ENCODE data around the gene FXYD5.
A peak's percentile ranks its signal among the peaks of the same experiment; 100 is the strongest.
"Not testable (repeated sequence)": the region's sequence is repeated elsewhere in the genome, so short reads cannot be mapped to it uniquely, and the experiment has no call there.

The FXYD5 gene

GRCh38 chr19:35194012-35194984 is 39.8 kb downstream of the FXYD5 start:
- TF ChIP-seq L3MBTL2 (conservative IDR thresholded peaks at IDR 0.05) (no peak), FOXA1 (IDR thresholded peaks at IDR 0.05) (no peak), NFRKB (IDR thresholded peaks at IDR 0.05) (no peak), HDGF (IDR thresholded peaks at IDR 0.05; ENCODE audit: borderline replicate concordance) (no peak), TARDBP (IDR thresholded peaks at IDR 0.05) (no peak), ARNT (IDR thresholded peaks at IDR 0.05) (no peak), CTBP1 (IDR thresholded peaks at IDR 0.05; ENCODE audit: borderline replicate concordance) (no peak), SUZ12 (IDR thresholded peaks at IDR 0.05) (no peak), FOXK2 (IDR thresholded peaks at IDR 0.05) (no peak), LEF1 (IDR thresholded peaks at IDR 0.05; ENCODE audit: borderline replicate concordance) (no peak), ELF4 (IDR thresholded peaks at IDR 0.05) (no peak), FOXM1 (IDR thresholded peaks at IDR 0.05; ENCODE audit: borderline replicate concordance) (no peak)
- DNase-seq (ENCODE audit: extremely low spot score), result no peak
- CTCF ChIA-PET, result no interaction called here
- POLR2A ChIA-PET, result no interaction called here

GRCh38 chr19:35195830-35196229 is 41.3 kb downstream of the FXYD5 start:
- ChIA-PET CTCF (no interaction called here), POLR2A (no interaction called here)
- no peak for DNase-seq (ENCODE audit: extremely low spot score)
- TF ChIP-seq FOXK2 (IDR thresholded peaks at IDR 0.05), result no peak
- TF ChIP-seq L3MBTL2 (conservative IDR thresholded peaks at IDR 0.05), result no peak
- no peak for TF ChIP-seq BHLHE40 (IDR thresholded peaks at IDR 0.05; ENCODE audit: borderline replicate concordance)
- TF ChIP-seq ELF4 (IDR thresholded peaks at IDR 0.05), result no peak
- TF ChIP-seq ARNT (IDR thresholded peaks at IDR 0.05), result no peak
- no peak for TF ChIP-seq SP1 (IDR thresholded peaks at IDR 0.05)
- no peak for TF ChIP-seq FOXM1 (IDR thresholded peaks at IDR 0.05; ENCODE audit: borderline replicate concordance)
- TF ChIP-seq FOXA1 (IDR thresholded peaks at IDR 0.05), result no peak
- TF ChIP-seq PKNOX1 (IDR thresholded peaks at IDR 0.05), result no peak
- no peak for TF ChIP-seq ZNF384 (IDR thresholded peaks at IDR 0.05)
- no peak for TF ChIP-seq TARDBP (IDR thresholded peaks at IDR 0.05)
- no peak for TF ChIP-seq HDGF (IDR thresholded peaks at IDR 0.05; ENCODE audit: borderline replicate concordance)

- POLR2A ChIA-PET; DNase-seq (ENCODE audit: extremely low spot score): not testable (repeated sequence)
Measured at GRCh38 chr19:35196861-35197260, 42.3 kb downstream of the FXYD5 start.

GRCh38 chr19:35199481-35199880 is 44.9 kb downstream of the FXYD5 start:
- DNase-seq (ENCODE audit: extremely low spot score), result no peak
- TF ChIP-seq SP1 (IDR thresholded peaks at IDR 0.05), result no peak
- CTCF ChIA-PET, result no interaction called here
- POLR2A ChIA-PET, result no interaction called here

More at GRCh38 chr19:35196861-35197260, 42.3 kb downstream of the FXYD5 start:
- CTCF ChIA-PET, result not testable (repeated sequence)

- TF ChIP-seq PKNOX1 (IDR thresholded peaks at IDR 0.05) (peak; percentile 75), LEF1 (IDR thresholded peaks at IDR 0.05; ENCODE audit: borderline replicate concordance) (no peak), L3MBTL2 (conservative IDR thresholded peaks at IDR 0.05) (no peak)
- ChIA-PET POLR2A (no interaction called here), CTCF (no interaction called here)
- no peak for DNase-seq (ENCODE audit: extremely low spot score)
Measured at GRCh38 chr19:35202722-35203688, 48.5 kb downstream of the FXYD5 start.

- ChIA-PET CTCF (no interaction called here), POLR2A (interaction anchor here (0.9 kb wide), 1 partner anchor 61 kb away, joined by 3 read pairs; no protein-coding TSS in a partner anchor)
- DNase-seq (ENCODE audit: extremely low spot score), result no peak
- no peak for TF ChIP-seq FOXK2 (IDR thresholded peaks at IDR 0.05)
- TF ChIP-seq PKNOX1 (IDR thresholded peaks at IDR 0.05), result no peak
- no peak for TF ChIP-seq BHLHE40 (IDR thresholded peaks at IDR 0.05; ENCODE audit: borderline replicate concordance)
- no peak for TF ChIP-seq CTBP1 (IDR thresholded peaks at IDR 0.05; ENCODE audit: borderline replicate concordance)
- TF ChIP-seq HDGF (IDR thresholded peaks at IDR 0.05; ENCODE audit: borderline replicate concordance), result no peak
- TF ChIP-seq ZNF384 (IDR thresholded peaks at IDR 0.05), result no peak
- TF ChIP-seq L3MBTL2 (conservative IDR thresholded peaks at IDR 0.05), result no peak
- no peak for TF ChIP-seq ARNT (IDR thresholded peaks at IDR 0.05)
- TF ChIP-seq FOXA1 (IDR thresholded peaks at IDR 0.05), result no peak
- no peak for TF ChIP-seq SP1 (IDR thresholded peaks at IDR 0.05)
- no peak for TF ChIP-seq SUZ12 (IDR thresholded peaks at IDR 0.05)
- no peak for TF ChIP-seq NFRKB (IDR thresholded peaks at IDR 0.05)
- no peak for TF ChIP-seq FOXM1 (IDR thresholded peaks at IDR 0.05; ENCODE audit: borderline replicate concordance)
- TF ChIP-seq ELF4 (IDR thresholded peaks at IDR 0.05), result no peak
- no peak for TF ChIP-seq TARDBP (IDR thresholded peaks at IDR 0.05)
- TF ChIP-seq LEF1 (IDR thresholded peaks at IDR 0.05; ENCODE audit: borderline replicate concordance), result no peak
Measured at GRCh38 chr19:35204799-35205732, 50.5 kb downstream of the FXYD5 start.

Measured in HEK293T (cell line).